GM19455 (cell line): Measurements from ENCODE around the gene STX5.
"Not testable (repeated sequence)": the region's sequence is repeated elsewhere in the genome, so short reads cannot be mapped to it uniquely, and the experiment has no call there.

Source experiments
- ATAC-seq: cut with Tn5 transposase; IDR thresholded peaks from one replicate; pipeline ENCODE4 v1.9.1; 2021; ENCODE audit not compliant: unreplicated experiment

STX5 gene

DNA sequence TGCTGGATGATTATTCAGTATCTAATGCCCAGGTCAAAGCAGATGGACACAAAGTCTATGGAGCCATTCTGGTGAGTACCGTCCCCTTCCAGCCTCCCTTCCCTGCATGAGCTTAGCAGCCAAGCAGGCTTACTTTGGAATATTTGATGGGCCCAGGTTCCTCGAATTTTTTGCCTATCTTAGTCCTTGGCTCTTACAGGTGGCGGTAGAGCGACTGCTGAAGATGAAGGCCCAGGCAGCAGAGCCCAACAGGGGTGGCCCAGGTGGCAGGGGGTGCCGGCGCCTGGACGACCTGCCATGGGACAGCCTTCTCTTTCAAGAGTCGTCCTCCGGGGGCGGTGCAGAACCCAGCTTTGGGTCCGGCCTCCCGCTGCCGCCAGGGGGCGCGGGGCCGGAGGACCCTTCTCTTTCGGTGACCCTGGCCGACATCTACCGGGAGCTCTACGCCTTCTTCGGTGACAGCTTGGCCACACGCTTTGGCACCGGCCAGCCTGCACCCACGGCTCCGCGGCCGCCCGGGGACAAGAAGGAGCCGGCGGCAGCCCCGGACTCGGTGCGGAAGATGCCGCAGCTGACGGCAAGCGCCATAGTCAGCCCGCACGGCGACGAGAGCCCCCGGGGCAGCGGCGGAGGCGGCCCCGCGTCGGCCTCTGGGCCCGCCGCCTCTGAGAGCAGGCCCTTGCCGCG lies 45.4 kb downstream of the STX5 start:
- peak; percentile 76 for ATAC-seq

DNA sequence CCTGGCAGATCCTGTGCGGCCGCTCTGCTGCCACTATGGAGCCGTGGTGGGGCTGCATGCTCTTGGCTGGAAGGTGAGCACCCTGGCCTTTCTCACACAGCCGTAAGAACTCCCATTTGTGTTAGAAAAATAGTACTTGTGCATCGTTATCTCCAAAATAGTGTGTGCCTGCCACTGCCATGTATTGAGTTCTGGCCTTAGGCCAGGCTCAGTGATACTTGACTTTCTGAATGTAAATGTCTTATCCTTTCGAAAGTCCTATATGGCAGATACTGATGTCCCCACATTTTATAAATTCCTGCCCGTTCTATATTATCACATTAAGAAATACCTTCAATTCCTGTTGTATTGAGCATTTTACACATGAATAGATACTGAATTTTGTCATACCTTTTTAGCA lies 49.1 kb downstream of the STX5 start:
- no peak for ATAC-seq

GRCh38 chr11:62778441-62778840 lies 53.4 kb downstream of the STX5 start:
- ATAC-seq = no peak

GRCh38 chr11:62777389-62777788 lies 54.5 kb downstream of the STX5 start:
- ATAC-seq = no peak

GRCh38 chr11:62775646-62776045 lies 56.2 kb downstream of the STX5 start:
- ATAC-seq = no peak

DNA sequence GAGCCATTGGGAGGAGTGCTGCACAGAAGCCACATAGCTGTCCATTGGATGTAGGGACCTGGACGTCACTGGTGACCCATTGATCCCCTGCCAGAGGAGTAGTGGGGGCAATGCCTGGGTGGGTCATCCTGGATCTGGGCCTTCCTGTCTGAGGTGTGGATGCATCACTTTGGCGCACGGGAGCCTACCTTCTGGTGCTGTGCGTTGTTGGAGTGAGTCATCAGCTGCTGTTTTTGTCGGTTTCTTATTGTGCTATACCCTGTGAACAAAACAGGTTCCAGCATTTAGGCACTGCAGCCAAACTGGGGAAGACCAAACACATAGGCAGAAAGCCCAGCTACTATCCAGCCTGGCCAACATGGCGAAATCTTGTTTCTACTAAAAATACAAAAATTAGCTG lies 57.4 kb downstream of the STX5 start:
- no peak for ATAC-seq

DNA sequence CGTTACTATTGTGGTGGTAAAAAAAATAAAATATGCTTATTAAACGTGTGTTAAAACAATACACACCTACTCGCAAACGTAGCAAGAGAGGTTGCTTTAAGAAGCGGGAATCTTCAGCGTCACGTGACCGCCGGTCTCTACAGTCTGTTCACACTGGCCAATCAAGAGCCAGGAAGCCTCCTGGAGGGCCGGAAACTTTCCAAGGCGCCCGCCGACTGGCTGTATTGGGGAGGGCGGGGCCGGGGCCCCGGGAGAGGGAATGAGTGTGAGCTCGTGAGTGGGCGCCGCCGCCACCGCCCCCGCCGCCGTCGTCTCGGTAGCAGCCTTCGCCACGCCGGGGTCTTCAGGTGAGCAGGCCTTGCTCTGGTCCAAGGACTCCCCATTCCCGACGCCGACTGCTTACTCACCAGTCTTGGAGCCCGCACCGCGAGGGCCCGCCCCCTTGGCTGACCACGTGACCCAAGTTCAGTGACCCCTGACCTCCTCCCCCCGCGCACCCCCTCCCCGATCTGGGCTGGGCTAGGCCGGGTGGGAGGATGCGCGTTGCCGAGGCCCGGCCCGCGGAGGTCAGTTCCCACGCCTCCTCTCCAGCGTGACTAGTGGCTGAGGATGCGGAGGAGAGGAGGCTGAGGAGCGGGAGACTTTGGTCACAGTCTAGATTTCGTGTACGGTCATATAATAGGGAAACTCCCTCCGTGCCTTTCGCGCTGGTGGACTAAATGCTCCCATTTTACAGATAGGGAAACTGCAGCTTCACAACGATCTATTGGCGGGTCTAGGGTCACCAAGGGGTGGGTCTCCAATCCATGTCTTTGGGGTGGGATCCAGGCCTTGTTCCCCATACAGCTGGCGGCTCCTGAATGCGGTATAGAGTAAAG lies 60.5 kb downstream of the STX5 start, which contains the start of gene TAF6L:
TSS of gene TAF6L (plus strand) at position 253 of the 878 bp plus-strand sequence. CDS start 4,388 bp downstream, outside the sequence.
- peak; percentile 75 for ATAC-seq

DNA sequence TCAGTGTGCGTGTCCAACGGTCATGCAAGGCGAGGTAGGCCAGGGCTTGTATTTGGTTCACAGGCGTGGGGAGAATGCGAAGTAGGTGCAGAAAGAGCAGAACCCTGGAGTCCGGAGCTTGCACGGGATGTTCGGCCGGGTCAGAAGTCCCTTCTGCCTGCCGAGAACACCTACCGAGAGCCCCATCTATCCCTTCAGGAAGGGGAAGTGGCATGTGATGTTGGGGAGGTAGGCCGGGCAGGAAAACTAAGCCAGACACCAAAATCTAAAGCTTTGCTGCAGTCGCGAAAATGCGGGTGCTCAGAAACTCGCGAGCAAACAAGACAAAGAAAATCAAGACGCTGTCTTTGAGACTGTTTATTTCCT lies 61.1 kb downstream of the STX5 start:
- no peak for ATAC-seq

GRCh38 chr11:62760867-62761227 lies 71.0 kb downstream of the STX5 start:
- ATAC-seq = not testable (repeated sequence)

DNA sequence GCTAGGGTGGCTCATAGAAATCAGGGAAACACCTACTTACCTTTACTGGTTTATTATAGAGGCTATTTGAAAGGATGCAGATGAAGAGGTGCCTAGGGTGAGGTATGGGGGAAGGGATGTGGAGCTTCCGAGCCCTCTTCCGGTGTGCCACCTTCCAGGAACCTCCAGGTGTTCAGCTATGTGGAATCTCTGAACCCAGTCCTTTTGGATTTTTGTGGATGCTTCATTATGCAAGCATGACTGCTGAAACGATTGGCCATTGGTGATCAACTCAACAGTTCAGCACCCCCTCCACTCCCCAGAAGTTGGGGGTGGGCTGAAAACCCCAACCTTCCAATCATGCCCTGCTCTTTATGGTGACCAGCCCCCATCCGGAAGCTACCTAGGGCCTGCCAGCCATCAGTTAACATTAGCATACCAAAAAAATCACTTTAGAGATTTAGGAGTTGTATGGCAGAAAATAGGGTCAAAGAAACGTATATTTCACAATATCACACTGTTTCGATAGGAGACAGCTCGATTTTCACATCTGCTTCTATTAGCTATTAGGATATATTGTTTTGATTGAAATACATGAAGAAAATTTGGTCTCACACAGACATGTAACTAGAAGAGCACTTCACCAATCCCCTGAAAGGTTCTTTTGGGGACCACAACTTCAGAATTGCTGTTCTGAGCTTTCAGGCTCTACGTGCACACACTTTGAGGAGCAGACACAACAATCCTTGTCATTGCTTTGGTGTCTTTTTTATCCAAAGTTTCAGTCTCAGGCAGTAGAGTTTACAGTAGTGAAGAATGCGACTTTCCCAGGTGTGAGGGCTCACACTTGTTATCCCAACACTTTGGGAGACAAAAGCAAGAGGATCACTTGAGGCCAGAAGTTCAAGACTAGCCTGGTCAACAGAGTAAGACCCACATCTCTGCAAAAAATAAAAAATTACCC lies 73.7 kb downstream of the STX5 start:
- no peak for ATAC-seq
